Activated effector memory CD4-positive, alpha-beta T cell treated with Interleukin-2 at 50 U/mL for 16 hours (primary cell): ENCODE data around the gene MTOR.
"Not testable (repeated sequence)": the region's sequence is repeated elsewhere in the genome, so short reads cannot be mapped to it uniquely, and the experiment has no call there.

ENCODE experiments used
- DNase-seq: peaks from one replicate; pipeline ENCODE4 v3.0.0-alpha.2; 2020

MTOR gene

DNA sequence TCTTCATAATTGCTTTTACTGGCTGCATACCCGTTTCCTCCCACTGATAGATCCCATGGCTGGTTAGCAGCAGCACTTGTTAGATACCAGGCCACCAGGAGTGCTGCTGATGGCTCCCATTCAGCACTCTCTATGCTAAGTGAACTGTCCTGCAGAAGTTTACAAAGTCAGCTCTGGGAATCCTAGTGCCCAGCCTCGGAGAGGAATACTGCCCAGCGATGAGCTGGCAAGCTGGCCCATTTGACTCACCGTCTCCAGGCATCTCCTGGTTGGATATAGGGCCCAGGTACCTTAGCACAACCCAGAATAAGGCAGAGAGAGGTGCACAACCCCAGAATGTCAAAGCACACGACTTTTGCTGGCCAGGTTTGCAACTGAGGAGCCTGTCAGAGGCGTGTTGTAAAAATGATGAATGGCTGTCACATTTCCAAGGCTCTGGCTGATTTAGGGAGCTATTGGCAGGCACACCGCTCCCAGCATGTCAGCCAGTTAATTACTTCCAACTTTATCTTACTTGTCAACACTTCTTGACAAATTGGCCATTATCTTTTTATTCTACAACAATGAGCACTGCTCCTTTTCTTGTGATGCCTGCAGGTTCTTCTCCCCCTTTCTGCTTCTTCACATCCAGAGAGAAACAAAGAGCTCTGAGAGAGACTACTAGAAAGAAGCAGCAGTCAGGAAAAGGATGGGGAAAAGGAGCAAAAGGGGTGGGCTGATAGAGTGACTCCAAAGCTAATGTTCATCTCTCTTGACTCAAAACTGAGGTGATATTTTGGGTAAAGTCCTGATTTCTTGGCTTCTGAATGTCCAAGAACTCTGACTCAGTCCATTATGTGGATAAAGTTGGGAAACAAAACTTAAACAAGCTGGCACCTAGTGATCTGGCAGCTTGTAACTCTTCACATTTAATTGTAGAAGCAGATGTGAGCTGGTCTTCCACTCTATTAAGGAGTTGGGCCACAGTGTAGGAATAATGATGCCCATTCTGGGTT, 84.0 kb downstream of the MTOR start:
- DNase-seq = no peak

DNA sequence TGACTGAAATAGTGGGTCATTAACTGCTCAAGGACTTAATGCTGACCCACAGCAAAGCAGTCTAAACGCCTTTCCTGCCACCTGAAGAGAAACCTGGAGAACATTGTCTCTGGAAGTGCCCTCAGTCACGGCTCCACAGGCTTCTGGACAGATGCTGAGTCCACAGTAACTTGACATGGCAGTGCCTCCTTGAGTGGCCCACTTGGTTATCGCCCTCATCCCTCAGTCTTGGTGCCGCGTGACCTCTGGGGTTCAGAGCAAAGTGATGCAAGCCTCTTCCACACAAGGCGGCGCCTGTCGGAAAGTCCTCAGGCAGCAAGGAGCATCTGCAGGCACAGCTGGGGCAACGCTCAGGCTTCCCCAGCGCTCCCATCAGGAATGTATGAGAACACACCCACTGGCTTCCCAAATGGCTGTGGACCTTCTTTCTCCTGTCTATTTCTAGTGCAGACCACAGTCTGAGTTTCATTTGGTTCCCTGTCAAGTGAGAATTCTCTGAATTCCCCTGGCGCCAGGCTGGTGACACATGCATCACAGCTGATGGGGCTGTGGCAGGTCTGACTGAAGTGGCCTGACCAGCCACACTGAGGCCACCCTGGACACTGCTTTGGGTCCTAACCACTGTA, 86.2 kb downstream of the MTOR start:
- no peak for DNase-seq

DNA sequence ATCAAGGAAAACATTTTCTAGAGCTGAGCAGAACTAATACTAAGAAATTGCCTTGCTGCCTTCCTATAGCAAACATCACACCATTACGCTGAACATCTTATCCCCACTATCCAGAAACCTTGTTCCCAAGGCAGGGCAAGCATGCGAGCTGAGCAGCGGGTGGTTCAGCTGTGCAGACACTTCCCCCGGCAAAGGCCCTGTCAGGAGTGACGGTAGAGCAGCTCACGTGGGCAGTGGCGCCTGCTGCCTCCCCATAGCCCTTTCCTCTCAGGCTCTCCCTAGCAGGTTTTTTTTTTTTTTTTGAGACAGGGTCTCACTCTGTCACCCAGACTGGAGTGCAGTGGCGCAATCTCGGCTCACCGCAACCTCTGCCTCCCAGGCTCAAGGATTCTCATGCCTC, 86.9 kb downstream of the MTOR start:
- DNase-seq = no peak

DNA sequence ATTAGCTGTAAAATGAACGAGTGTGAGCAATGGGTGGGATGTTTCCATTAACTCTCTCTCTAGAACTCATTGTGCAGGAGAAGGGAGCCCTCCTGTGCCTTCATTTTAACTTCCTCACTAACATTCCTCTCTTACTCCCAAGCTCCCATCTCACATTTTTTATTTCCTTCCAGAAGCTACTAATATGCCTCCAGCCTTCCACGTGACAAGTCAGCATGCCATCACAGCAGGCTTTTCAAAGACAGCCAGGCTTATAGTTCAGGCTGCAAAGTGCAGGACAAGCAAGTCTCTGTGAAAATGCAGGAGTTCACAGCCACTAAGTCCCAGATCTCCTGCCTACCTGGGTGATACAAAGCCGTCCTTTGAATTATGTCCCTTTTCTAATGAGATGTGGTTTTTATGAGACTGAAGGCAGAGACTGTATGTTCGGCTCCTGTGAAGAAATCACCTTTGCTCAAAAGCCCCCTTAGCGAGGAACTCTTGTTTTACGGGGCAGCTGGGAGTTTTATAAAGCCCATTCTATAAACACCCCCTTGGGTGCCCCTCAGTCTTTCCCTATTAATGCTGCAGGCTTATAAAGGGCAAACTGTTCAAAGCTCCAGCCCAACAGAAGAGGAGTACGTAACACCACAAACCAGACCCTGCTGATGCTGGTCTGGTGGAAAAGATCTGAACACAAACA, 87.9 kb downstream of the MTOR start:
- no peak for DNase-seq

DNA sequence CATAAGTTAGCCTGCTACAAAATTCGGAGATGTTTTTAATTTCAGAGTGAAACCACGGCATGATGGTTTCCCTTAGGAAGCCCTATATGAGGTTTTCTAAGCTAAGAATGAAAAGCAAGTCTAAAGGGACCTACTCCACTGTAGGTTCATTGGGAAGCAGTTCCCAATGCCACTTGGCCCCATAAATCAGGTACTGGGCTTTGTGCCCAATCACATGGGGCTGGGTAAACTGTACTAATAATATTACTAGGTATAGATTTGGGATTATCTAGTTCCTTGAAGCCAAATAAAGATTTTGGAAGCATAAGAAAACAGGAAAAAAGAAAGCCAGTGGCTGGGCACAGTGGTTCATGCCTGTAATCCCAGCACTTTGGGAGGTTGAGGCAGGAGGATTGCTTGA, 92.2 kb downstream of the MTOR start:
- no peak for DNase-seq

DNA sequence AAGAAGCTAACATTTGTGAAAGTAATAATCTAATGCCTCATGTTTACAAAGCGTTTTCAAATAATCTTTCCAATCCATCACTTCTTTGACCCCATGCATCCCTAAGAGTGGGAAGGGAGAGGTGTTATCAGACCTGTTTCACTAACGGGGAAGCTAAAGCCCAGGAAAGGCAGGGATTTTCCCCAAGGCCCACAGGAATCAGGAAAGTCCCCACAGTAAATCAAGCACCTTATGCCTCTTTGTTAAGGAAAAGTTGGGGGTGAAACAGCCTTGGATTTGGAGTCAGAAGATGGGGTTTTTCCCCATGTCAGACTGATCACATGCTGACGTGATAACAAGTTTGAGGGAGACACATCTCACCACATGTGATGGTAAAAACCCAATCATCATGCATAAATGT, 93.1 kb downstream of the MTOR start:
- DNase-seq = no peak

DNA sequence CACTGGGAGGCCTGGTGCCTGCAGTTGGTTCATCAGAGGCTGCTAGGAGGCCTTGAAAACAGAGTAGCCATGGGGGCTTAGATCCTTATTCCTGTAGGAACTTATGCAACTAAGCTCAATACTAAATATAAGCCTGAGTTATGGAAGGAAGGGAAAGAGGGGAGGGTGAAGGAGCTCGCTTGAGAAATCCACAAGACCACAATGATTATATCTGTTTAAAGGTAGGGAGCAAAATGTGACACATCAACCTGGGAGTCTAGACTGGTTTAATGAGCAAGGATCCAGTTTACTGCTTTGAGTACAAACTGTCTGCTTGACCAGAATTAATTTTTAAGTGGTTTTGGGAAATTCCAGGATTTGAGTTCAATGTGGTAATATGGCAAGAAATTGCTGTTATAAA, 93.6 kb downstream of the MTOR start:
- DNase-seq = no peak

DNA sequence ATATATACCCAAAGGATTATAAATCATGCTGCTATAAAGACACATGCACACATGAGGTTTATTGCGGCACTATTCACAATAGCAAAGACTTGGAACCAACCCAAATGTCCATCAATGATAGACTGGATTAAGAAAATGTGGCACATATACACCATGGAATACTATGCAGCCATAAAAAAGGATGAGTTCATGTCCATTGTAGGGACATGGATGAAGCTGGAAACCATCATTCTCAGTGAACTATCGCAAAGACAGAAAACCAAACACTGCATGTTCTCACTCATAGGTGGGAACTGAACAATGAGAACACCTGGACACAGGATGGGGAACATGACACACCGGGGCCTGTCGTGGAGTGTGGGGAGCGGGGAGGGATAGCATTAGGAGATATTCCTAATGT, 95.6 kb downstream of the MTOR start:
- DNase-seq = not testable (repeated sequence)

DNA sequence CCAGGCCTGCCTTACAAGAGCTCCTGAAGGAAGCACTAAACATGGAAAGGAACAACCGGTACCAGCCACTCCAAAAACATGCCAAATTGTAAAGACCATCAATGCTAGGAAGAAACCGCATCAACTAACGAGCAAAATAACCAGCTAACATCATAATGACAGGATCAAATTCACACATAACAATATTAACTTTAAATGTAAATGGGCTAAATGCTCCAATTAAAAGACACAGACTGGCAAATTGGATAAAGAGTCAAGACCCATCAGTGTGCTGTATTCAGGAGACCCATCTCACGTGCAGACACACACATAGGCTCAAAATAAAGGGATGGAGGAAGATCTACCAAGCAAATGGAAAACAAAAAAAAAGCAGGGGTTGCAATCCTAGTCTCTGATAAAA, 99.6 kb downstream of the MTOR start:
- not testable (repeated sequence) for DNase-seq

DNA sequence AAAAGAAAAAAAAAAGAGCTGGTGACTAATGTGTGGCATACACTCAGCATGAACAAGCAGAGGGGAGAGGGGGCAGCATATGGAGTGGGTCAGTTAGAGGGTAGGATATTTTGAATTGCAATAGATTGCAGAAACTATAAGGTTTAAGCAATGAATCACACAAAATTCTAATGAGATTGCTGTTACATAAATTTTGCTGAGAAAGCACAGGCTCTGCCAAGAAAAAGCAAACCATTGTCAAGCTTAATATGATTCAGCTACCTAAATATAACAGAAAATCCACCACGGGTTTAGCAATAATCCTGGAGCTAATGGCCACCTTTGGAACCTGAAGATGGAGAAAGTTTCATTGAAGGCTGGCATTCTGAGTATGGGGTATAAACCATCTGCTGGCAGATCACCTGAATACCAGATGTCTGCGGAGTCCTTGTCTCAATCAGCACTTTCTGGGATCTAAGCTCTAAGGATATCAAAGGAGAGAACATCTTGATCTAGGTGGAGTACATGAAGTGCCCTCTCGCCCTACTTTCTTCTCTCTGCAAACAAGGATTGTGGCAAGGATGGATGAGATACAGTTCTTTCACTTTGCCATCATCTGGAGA, 103.5 kb downstream of the MTOR start:
- DNase-seq = no peak

DNA sequence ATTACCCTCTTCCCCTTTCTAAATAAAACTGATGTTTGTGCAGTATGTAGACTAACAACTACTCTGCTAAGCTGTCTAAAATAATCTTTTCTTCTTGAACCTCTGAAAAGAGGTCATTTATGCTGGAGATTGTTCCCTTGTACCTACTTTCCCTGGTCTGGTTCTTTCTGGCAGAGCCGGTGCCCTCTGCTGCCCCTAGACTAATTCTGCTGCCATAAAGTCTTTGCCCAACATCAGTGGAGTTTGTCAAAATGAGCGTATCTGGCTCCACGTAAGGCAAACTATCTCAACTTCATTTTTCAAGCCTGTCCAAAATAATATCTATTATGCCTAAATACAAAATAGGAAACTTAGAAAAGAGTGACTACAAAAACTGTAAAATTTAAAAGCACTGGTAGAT, 104.1 kb downstream of the MTOR start:
- DNase-seq = no peak

DNA sequence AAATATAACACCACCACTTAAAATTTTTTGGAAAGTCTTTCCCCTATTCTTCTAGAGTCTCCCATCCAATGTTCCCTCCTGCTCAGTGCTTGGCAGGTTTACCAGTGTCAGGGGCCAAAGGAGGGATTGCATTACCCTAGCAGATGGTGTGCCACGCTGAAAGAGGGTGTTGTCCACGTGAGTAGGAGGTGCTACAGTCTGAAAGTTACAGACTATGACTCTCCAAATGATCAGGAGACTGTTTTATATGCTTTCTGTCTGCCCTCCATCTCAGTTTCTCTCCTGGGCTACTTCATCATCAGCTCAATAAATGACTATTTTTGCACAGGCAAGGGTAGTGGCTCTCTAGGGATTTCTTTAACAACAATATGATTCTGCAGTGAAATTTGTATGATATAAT, 104.5 kb downstream of the MTOR start:
- DNase-seq = no peak

DNA sequence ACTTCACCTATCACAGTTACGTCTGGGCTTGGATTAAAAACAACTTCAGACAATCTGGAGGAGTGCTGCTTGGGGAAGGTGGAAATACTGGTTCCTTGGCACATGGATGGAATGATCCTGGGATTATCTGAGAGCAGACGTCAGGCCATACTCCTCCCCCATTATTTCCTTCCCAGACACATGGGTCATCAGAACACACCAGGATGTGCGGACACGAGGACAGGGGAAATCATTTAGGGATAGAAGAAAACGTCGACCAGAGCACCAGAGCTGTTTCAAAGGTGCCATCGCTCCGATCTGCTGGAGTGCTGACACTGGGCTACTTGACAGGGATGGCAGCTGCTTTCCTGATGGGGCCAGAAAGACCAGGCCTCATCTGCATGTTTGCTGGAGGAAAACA, 105.0 kb downstream of the MTOR start:
- no peak for DNase-seq

DNA sequence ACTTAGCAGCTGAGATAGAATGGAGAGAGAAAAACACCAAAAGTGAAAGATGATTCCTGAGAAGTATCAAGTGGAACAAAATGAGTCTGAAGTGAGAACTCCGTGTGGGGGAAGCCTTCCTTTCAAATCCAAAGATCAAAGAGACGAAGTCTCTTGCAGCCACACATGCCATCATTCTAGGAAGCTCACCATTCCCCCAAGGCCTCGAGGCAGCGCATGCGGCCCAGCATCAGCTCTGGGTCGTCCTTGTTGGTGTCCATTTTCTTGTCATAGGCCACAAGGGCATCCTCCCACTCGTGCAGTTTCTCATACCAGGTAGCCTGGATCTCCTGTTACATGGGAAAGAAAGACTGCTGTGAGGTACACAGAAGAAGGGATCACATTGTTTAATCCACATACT, 105.4 kb downstream of the MTOR start:
- DNase-seq = no peak

DNA sequence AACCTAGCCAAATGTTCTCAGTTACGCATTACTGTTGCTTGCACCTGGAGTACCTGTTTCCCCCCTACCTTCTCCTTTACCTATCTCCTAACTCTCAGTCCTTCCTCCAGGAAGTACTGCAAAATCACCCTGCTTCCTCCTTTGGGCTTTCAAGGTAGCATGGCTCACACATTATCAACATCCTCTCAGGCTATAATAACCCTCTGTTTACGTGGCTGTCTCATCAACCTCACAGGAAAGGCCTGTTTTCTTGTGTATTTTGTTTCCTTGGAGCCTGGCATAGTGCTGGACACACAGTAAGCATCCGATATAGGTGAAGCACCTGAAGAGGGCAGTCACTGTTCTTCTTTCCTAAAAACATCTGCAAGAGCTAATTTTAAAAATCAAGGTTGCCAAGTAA, 105.9 kb downstream of the MTOR start:
- DNase-seq = no peak

DNA sequence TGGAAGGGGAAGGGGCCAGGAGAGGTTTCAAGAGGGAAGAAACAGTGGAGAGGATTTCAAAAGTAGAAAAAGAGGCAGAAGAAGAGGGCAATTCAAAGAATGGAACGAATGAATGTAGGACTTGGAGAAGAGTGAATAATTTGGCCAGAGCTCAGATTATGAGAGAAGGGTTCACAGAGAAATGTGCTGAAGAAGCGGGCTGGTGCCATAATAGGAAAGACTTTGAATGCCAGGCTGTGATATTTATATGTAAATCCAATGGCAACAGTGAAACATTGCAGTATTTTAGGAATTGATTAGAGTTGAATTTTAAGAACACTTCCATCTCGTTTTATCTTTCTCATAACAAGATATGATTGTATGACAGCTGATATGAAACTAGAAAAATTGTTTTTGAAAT, 109.2 kb downstream of the MTOR start:
- DNase-seq = no peak

DNA sequence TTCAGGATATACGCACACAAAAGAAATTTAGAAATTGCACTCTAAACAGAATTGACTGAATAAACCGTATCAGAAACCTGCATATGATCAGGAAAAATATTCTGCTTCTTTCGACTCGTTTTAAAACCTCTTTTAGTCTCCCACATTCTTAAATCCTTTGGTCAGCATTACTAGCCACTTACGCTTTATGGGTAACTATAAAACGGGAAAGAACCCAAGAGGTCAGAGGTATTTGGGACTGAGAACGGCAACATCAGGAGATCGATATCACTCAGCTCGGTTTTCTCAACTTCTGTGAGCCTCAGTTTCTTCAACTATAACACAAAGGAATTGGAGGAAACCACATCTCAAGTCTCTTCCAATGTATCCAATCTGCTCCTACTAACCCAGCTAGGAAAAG, 109.6 kb downstream of the MTOR start:
- no peak for DNase-seq

DNA sequence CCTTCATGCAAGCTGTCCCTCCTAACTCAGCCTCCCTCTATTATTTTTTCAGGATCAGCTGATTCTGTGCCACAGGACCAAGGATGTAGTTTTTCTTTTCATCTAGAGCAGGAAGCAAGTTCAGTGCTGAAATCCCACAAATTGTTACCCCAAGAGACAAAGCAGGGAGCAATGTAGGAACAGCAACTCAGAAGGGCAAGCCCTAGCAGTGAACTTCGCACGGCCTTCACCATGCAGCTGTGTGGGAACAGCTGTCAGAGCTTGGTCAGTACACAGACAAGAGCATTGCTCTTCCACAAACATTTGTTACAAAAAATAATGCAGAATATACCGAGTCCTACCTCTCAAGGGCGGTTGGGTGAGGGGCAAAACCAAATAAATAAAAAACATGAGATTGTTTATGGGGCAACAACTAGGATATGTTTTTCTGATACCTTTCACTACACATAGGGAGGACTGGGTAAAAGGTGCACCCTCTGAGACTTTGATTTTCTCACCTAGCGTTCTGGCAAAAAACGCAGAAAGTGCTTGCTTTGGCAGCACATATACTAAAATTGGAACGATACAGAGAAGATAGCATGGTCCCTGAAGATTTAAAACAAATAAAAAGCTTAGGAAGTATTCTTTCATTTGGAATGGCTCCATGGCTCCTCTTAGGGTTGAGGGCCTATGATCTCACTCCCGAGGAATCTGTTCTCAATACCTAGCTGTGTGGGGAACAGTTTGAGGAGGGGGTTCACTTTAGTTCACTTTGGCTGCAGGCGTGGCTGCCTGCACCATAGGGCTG, 110.3 kb downstream of the MTOR start:
- DNase-seq = no peak

DNA sequence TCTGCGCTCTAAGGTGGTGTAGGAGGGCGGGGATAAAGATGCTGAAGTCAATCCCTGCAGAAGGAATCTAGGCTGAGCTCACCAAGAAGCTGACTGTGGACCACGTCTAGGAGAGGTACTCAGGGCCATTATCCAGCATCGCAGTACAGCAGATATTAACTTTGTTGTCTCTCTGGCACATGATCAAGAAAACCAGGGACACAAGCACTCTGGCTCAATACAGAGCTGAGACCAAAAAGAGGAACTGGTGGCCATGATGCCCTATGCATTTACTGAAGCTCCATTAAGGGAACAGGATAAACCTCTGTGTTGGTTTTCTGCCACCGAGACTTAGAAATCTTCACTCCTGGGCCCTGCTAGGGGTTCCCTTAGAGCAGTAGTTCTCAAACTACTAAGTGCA, 111.2 kb downstream of the MTOR start:
- no peak for DNase-seq

DNA sequence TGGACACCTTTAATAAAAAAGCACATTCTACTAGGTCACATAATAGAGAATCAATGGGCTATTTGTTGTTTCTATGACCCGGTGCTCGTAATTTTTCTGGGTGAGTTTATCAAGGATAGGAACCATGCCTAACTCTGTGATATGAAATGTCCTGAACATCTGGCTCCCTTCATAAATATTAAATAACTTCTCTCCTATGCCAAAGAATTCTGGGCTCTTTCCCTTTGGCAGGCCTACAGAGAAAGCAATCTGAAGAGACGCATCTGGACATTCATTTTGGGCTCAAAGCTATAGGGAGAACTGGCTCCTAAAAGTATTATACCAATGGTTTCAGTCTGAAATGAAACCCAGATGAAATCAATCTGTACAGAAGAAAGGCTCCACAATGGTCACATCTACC, 112.0 kb downstream of the MTOR start:
- DNase-seq = no peak

DNA sequence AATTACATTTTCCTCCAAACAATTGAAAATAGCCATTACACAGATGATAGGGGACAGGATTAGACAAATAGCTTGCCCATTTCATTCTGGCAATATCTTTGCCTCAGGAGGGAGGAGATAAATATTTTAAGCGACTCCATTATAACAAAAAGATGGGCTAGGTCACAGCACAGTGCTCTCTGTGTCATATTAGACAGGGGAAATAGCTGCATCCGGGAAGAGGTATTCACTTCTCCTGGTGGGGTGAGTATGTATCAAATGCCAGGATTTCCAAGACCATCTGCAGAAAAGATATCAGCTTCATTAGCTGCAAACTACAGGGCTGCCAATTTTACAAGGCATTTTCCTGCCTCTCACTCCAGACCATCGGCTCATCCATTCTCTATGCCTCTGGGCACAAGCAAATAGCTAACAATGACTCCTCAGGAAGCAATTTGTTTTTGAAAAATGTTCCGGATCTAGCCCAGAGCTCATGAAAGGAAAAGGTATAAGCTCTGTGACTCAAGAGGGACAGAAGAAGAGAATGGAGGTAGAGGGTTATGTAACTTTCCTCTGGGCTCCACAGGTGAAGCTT, 115.1 kb downstream of the MTOR start:
- DNase-seq = no peak

DNA sequence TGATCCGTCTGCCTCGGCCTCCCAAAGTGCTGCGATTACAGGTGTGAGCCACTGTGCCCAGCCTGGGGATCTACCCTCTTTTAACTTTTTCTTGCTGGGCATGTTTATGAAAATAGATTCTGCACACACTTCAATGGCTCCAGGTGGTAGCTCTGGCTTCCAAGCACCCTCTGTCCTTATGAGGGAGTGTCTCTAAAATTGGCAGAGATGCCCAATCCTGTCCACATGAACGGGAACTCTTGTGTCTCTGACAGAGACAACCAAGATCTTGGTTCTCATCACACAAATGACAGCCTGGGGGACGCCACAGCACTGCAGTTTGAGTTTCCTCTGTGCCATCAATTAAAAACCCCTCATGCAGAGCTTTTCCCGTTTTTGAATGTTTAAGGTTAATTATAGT, 116.6 kb downstream of the MTOR start:
- no peak for DNase-seq
